GM19395 (cell line): ENCODE data around the gene ZNF408.

ENCODE experiments used
- ATAC-seq: cut with Tn5 transposase; IDR thresholded peaks from one replicate; pipeline ENCODE4 v1.9.1; 2021; ENCODE audit warnings: mild to moderate bottlenecking, moderate library complexity; ENCODE audit not compliant: unreplicated experiment

The ZNF408 gene

GRCh38 chr11:46725338-46726205 lies 24.7 kb downstream of the ZNF408 start:
- no peak for ATAC-seq

- no peak for ATAC-seq
Measured at GRCh38 chr11:46726206-46726862, 25.5 kb downstream of the ZNF408 start.

- ATAC-seq, result no peak
Measured at GRCh38 chr11:46727952-46728658, 27.3 kb downstream of the ZNF408 start.

GRCh38 chr11:46728659-46729040 lies 27.8 kb downstream of the ZNF408 start:
- no peak for ATAC-seq

GRCh38 chr11:46729110-46730027 lies 28.5 kb downstream of the ZNF408 start:
- no peak for ATAC-seq

GRCh38 chr11:46731545-46731944 lies 30.7 kb downstream of the ZNF408 start:
- ATAC-seq, result no peak

- no peak for ATAC-seq
Measured at GRCh38 chr11:46733234-46733633, 32.4 kb downstream of the ZNF408 start.

GRCh38 chr11:46736146-46736545 lies 35.3 kb downstream of the ZNF408 start:
- no peak for ATAC-seq

GRCh38 chr11:46736615-46737014 lies 35.8 kb downstream of the ZNF408 start:
- no peak for ATAC-seq

- no peak for ATAC-seq
Measured at GRCh38 chr11:46737699-46738098, 36.9 kb downstream of the ZNF408 start.

- ATAC-seq, result no peak
Measured at GRCh38 chr11:46738887-46739286, 38.1 kb downstream of the ZNF408 start.

GRCh38 chr11:46741600-46742484 lies 41.0 kb downstream of the ZNF408 start:
- ATAC-seq, result no peak

GRCh38 chr11:46743043-46743442 lies 42.2 kb downstream of the ZNF408 start:
- no peak for ATAC-seq

- no peak for ATAC-seq
Measured at GRCh38 chr11:46743693-46744339, 43.0 kb downstream of the ZNF408 start.

GRCh38 chr11:46745328-46745727 lies 44.5 kb downstream of the ZNF408 start:
- ATAC-seq, result no peak

GRCh38 chr11:46745995-46746394 lies 45.2 kb downstream of the ZNF408 start:
- ATAC-seq, result no peak

GRCh38 chr11:46747150-46747549 lies 46.3 kb downstream of the ZNF408 start:
- ATAC-seq, result no peak
